Measurements from ENCODE around the gene TP53RK.

DNA sequence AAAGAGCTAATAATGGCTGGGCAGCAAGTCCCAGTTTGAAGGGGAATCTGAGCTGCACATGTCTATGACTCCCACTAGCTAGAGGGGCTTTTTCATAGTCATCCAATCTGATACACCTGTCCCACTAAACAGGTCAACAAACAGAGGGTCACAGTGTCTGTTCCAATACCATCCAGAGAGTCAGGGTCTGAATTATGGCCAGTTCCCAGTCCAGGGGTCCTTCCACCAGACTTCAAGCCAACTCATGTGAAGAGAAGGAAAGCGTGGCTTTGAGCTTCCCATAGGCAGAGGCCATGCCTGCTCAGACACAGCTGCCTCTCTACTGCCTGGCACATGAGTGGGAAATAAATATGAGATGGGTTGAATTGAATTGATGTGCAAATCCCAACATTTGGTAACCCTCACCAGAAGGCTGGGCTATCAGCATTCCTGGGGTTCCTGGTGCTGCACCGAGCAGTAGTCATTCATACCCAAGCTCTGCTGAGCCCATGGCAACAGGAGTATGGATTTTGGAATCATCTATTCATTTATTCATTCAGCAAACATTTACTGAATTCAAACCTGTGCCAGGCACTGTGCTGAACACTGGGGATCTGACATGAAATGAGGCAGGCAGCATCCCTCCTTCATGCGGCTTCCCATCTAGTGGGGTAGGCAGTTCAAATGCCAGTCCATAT lies 17.2 kb downstream of the TP53RK start:
- TF ChIP-seq, protein P1, sequence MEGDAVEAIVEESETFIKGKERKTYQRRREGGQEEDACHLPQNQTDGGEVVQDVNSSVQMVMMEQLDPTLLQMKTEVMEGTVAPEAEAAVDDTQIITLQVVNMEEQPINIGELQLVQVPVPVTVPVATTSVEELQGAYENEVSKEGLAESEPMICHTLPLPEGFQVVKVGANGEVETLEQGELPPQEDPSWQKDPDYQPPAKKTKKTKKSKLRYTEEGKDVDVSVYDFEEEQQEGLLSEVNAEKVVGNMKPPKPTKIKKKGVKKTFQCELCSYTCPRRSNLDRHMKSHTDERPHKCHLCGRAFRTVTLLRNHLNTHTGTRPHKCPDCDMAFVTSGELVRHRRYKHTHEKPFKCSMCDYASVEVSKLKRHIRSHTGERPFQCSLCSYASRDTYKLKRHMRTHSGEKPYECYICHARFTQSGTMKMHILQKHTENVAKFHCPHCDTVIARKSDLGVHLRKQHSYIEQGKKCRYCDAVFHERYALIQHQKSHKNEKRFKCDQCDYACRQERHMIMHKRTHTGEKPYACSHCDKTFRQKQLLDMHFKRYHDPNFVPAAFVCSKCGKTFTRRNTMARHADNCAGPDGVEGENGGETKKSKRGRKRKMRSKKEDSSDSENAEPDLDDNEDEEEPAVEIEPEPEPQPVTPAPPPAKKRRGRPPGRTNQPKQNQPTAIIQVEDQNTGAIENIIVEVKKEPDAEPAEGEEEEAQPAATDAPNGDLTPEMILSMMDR (IDR thresholded peaks at IDR 0.05), result no peak
- TF ChIP-seq EP300 (IDR thresholded peaks at IDR 0.05), result no peak
